Fibroblast of lung (primary cell): ENCODE data around the gene KBTBD6.

Source experiments
- EZH2 ChIP-seq: IDR thresholded peaks from 2 replicates; pipeline ENCODE4 v1.5.1; 2012; ENCODE audit warnings: low read length, control low read depth, mild to moderate bottlenecking; ENCODE audit errors: missing control alignments
- TF ChIP-seq, protein P1 (sequence below), 2 donors: IDR thresholded peaks in 1 of 2; conservative IDR thresholded peaks in 1 of 2; 1 replicate in 1 of 2; 2 replicates in 1 of 2; pipeline ENCODE4 v1.5.1; 2011 to 2012; ENCODE audit warnings: low read length in 2 of 2, control low read depth in 1 of 2, inconsistent platforms in 1 of 2, low read depth in 1 of 2, mild to moderate bottlenecking in 1 of 2

- TF ChIP-seq, protein P1, sequence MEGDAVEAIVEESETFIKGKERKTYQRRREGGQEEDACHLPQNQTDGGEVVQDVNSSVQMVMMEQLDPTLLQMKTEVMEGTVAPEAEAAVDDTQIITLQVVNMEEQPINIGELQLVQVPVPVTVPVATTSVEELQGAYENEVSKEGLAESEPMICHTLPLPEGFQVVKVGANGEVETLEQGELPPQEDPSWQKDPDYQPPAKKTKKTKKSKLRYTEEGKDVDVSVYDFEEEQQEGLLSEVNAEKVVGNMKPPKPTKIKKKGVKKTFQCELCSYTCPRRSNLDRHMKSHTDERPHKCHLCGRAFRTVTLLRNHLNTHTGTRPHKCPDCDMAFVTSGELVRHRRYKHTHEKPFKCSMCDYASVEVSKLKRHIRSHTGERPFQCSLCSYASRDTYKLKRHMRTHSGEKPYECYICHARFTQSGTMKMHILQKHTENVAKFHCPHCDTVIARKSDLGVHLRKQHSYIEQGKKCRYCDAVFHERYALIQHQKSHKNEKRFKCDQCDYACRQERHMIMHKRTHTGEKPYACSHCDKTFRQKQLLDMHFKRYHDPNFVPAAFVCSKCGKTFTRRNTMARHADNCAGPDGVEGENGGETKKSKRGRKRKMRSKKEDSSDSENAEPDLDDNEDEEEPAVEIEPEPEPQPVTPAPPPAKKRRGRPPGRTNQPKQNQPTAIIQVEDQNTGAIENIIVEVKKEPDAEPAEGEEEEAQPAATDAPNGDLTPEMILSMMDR (conservative IDR thresholded peaks at IDR 0.05 in 1 of 2, IDR thresholded peaks at IDR 0.05 in 1 of 2; ENCODE audit: low read depth in 1 of 2, low read length in 2 of 2): no peak
- TF ChIP-seq EZH2: no peak
Observed at GRCh38 chr13:41157048-41157717, 24.6 kb upstream of the KBTBD6 start.
